H1 (cell line): ENCODE measurements around the gene TMEM156. TPM values are rescaled to one million over a fixed set of nuclear protein-coding genes. Genes with fewer than 3 reads are reported as not detected.

ENCODE experiments used
- CTCF ChIA-PET: fragments of 300-600 bp; sonication (Branson Sonifier 250); formaldehyde crosslinking; loops from one replicate; lab custom pipeline; 2021; ENCODE audit not compliant: partially characterized antibody; lab: Charles Lee
- POLR2A ChIA-PET: fragments of 300-600 bp; sonication (Branson Sonifier 250); formaldehyde crosslinking; loops from one replicate; lab custom pipeline; 2021; ENCODE audit warnings: inconsistent platforms; ENCODE audit not compliant: partially characterized antibody; lab: Charles Lee
- DNase-seq, 2 experiments: peaks; one replicate each; pipeline versions ENCODE4 v3.0.0 to v3.0.0-alpha.2; 2010 to 2022; ENCODE audit warnings: low spot score in 2 of 2, low read depth in 1 of 2, mixed read lengths in 1 of 2
- FAIRE-seq: peaks from 2 replicates; lab custom pipeline; 2011; peaks lifted over from hg19 to GRCh38; lab: Jason Lieb, UNC
- H2AFZ ChIP-seq: 2 replicates; pipeline ENCODE4 v1.8.1; 2012; ENCODE audit warnings: low read length, inconsistent platforms
- H2AK5ac ChIP-seq: 2 replicates; pipeline ENCODE4 v1.6.1; 2013; ENCODE audit warnings: low read depth, low read length
- H2BK120ac ChIP-seq: replicated peaks from 2 replicates; pipeline ENCODE3; 2013; ENCODE audit warnings: low read depth, low read length, inconsistent platforms
- H2BK12ac ChIP-seq: 2 replicates; pipeline ENCODE4 v1.6.1; 2013; ENCODE audit warnings: low read depth, low read length
- H2BK15ac ChIP-seq: 2 replicates; pipeline ENCODE4 v1.6.1; 2013; ENCODE audit warnings: low read length
- H2BK20ac ChIP-seq: 2 replicates; pipeline ENCODE4 v1.6.1; 2013; ENCODE audit warnings: low read length
- H2BK5ac ChIP-seq: 2 replicates; pipeline ENCODE4 v1.6.1; 2013; ENCODE audit warnings: low read depth, low read length
- H3K14ac ChIP-seq: 2 replicates; pipeline ENCODE4 v1.6.1; 2013; ENCODE audit warnings: inconsistent platforms; ENCODE audit not compliant: insufficient read length
- H3K18ac ChIP-seq: 2 replicates; pipeline ENCODE4 v1.6.1; 2013; ENCODE audit warnings: low read length; ENCODE audit errors: extremely low read depth
- H3K23ac ChIP-seq: 2 replicates; pipeline ENCODE4 v1.6.1; 2013; ENCODE audit warnings: inconsistent platforms; ENCODE audit not compliant: insufficient read length
- H3K23me2 ChIP-seq: 2 replicates; pipeline ENCODE4 v1.6.1; 2013; ENCODE audit warnings: low read depth, low read length
- H3K27ac ChIP-seq: 2 replicates; pipeline ENCODE4 v1.6.1; 2011; ENCODE audit warnings: low read depth, low read length, inconsistent platforms
- H3K27me3 ChIP-seq, 4 experiments: replicated peaks in 1 of 4; 1 replicate in 1 of 4; 2 replicates in 3 of 4; pipeline versions ENCODE4 v1.6.1 to v1.8.1; 2011 to 2013; ENCODE audit warnings: low read length in 3 of 4, mild to moderate bottlenecking in 3 of 4, inconsistent platforms in 2 of 4, mixed read lengths in 2 of 4, moderate library complexity in 1 of 4; ENCODE audit not compliant: control insufficient read depth in 3 of 4, insufficient read depth in 3 of 4; ENCODE audit errors: extremely low read depth in 1 of 4
- H3K36me3 ChIP-seq, 4 experiments: 2 replicates each; pipeline versions ENCODE4 v1.6.1 to v1.8.1; 2011 to 2013; ENCODE audit warnings: mild to moderate bottlenecking in 4 of 4, low read length in 3 of 4, moderate library complexity in 2 of 4, control low read depth in 1 of 4, inconsistent platforms in 1 of 4; ENCODE audit not compliant: insufficient read depth in 4 of 4, control insufficient read depth in 2 of 4
- H3K4ac ChIP-seq: replicated peaks from 2 replicates; pipeline ENCODE3; 2013; ENCODE audit warnings: low read length, low read depth, mixed read lengths, inconsistent platforms; ENCODE audit not compliant: insufficient read length
- H3K4me1 ChIP-seq, 4 experiments: replicated peaks in 1 of 4; 1 replicate in 1 of 4; 2 replicates in 3 of 4; pipeline versions ENCODE4 v1.6.1 to v1.8.1; 2011 to 2013; ENCODE audit warnings: low read length in 3 of 4, inconsistent platforms in 2 of 4, mixed read lengths in 1 of 4; ENCODE audit not compliant: insufficient read depth in 4 of 4, control insufficient read depth in 3 of 4
- H3K4me2 ChIP-seq, 2 experiments: 2 replicates each; pipeline versions ENCODE4 v1.6.1 to v1.8.1; 2011 to 2013; ENCODE audit warnings: low read depth in 2 of 2, low read length in 2 of 2, control low read depth in 1 of 2, inconsistent platforms in 1 of 2, mild to moderate bottlenecking in 1 of 2; ENCODE audit not compliant: insufficient read depth in 1 of 2
- H3K4me3 ChIP-seq, 4 experiments: fragments of 200-600, 300-600 bp in 1 of 4; sonication (generic), shearing (Covaris generic), sonication (Bioruptor Twin) in 1 of 4; 2 replicates each; pipeline versions ENCODE4 v1.5.1 to v1.8.1; 2011 to 2016; ENCODE audit warnings: low read length in 4 of 4, low read depth in 3 of 4, control low read depth in 2 of 4, inconsistent platforms in 2 of 4, mild to moderate bottlenecking in 2 of 4, mixed read lengths in 1 of 4, moderate library complexity in 1 of 4; ENCODE audit not compliant: insufficient read depth in 2 of 4; ENCODE audit errors: extremely low read depth in 1 of 4
- H3K56ac ChIP-seq: replicated peaks from 2 replicates; pipeline ENCODE3; 2013; ENCODE audit warnings: low read depth, mild to moderate bottlenecking, mixed read lengths, low read length, inconsistent platforms; ENCODE audit not compliant: insufficient read length
- H3K79me1 ChIP-seq: 2 replicates; pipeline ENCODE4 v1.6.1; 2013; ENCODE audit warnings: low read depth, low read length, control low read depth
- H3K79me2 ChIP-seq, 2 experiments: 2 replicates each; pipeline versions ENCODE4 v1.6.1 to v1.8.1; 2012 to 2013; ENCODE audit warnings: low read length in 2 of 2, mild to moderate bottlenecking in 2 of 2, inconsistent platforms in 1 of 2; ENCODE audit not compliant: insufficient read depth in 2 of 2, control insufficient read depth in 1 of 2
- H3K9ac ChIP-seq, 4 experiments: replicated peaks in 1 of 4; 1 replicate in 1 of 4; 2 replicates in 3 of 4; pipeline versions ENCODE4 v1.6.1 to v1.8.1; 2011 to 2013; ENCODE audit warnings: low read depth in 3 of 4, low read length in 3 of 4, control low read depth in 2 of 4, mild to moderate bottlenecking in 2 of 4, moderate library complexity in 2 of 4, inconsistent platforms in 1 of 4; ENCODE audit errors: extremely low read depth in 1 of 4
- H3K9me3 ChIP-seq, 2 experiments: 2 replicates each; pipeline versions ENCODE4 v1.6.1 to v1.8.1; 2012 to 2013; ENCODE audit warnings: mild to moderate bottlenecking in 2 of 2, moderate library complexity in 2 of 2, control low read depth in 1 of 2, inconsistent platforms in 1 of 2, low read depth in 1 of 2, low read length in 1 of 2, mixed read lengths in 1 of 2; ENCODE audit not compliant: insufficient read depth in 2 of 2
- H4K20me1 ChIP-seq, 2 experiments: replicated peaks in 1 of 2; 2 replicates each; pipeline versions ENCODE3 to v1.8.1; 2011 to 2013; ENCODE audit warnings: inconsistent platforms in 2 of 2, low read length in 2 of 2, mild to moderate bottlenecking in 1 of 2; ENCODE audit not compliant: insufficient read depth in 2 of 2, control insufficient read depth in 1 of 2
- H4K5ac ChIP-seq: 2 replicates; pipeline ENCODE4 v1.6.1; 2013; ENCODE audit warnings: low read length, low read depth, mixed read lengths, inconsistent platforms; ENCODE audit not compliant: insufficient read length
- H4K8ac ChIP-seq: 2 replicates; pipeline ENCODE4 v1.8.0; 2013; ENCODE audit warnings: mild to moderate bottlenecking, moderate library complexity, low read length, inconsistent platforms; ENCODE audit not compliant: insufficient read depth; ENCODE audit errors: extremely low read depth
- H4K91ac ChIP-seq: replicated peaks from 2 replicates; pipeline ENCODE3; 2013; ENCODE audit warnings: low read length, mixed read lengths, inconsistent platforms; ENCODE audit not compliant: insufficient read length
- ASH2L ChIP-seq: fragments of 200-600, 300-600 bp; sonication (generic); IDR thresholded peaks from one replicate; pipeline ENCODE4 v1.7.1; 2017; ENCODE audit warnings: low read length
- ATF2 ChIP-seq: IDR thresholded peaks from 2 replicates; pipeline ENCODE4 v1.6.1; 2012; ENCODE audit warnings: low read length, inconsistent platforms
- BCL11A ChIP-seq, 2 experiments: IDR thresholded peaks; one replicate each; pipeline ENCODE4 v1.6.1; 2011; ENCODE audit warnings: low read depth in 2 of 2, low read length in 2 of 2, mild to moderate bottlenecking in 2 of 2
- GABPA ChIP-seq: IDR thresholded peaks from 2 replicates; pipeline ENCODE4 v1.6.1; 2011; ENCODE audit warnings: mild to moderate bottlenecking, low read length, moderate library complexity, borderline replicate concordance; ENCODE audit not compliant: insufficient read depth
- HDAC2 ChIP-seq, 2 experiments: fragments of 300-600 bp in 1 of 2; sonication (generic) in 1 of 2; IDR thresholded peaks; 2 replicates each; pipeline ENCODE4 v1.6.1; 2011 to 2012; ENCODE audit warnings: low read depth in 2 of 2, low read length in 2 of 2, mild to moderate bottlenecking in 2 of 2, moderate library complexity in 2 of 2, borderline replicate concordance in 1 of 2, inconsistent platforms in 1 of 2
- JUN ChIP-seq: IDR thresholded peaks from 2 replicates; pipeline ENCODE4 v1.6.1; 2011; ENCODE audit warnings: low read depth, mild to moderate bottlenecking, improper control_type of control experiment, low read length
- NANOG ChIP-seq: IDR thresholded peaks from 2 replicates; pipeline ENCODE4 v1.6.1; 2011; ENCODE audit warnings: low read length, low read depth, mild to moderate bottlenecking, inconsistent platforms; ENCODE audit not compliant: insufficient read depth, poor library complexity, severe bottlenecking
- POLR2AphosphoS5 ChIP-seq: IDR thresholded peaks from 2 replicates; pipeline ENCODE4 v1.6.1; 2011; ENCODE audit warnings: low read depth, low read length
- SIRT6 ChIP-seq: IDR thresholded peaks from one replicate; pipeline ENCODE4 v1.7.1; 2012; ENCODE audit warnings: low read length, inconsistent platforms
- TAF1 ChIP-seq: IDR thresholded peaks from 2 replicates; pipeline ENCODE4 v1.6.1; 2011; ENCODE audit warnings: mild to moderate bottlenecking, low read depth, low read length
- TEAD4 ChIP-seq: IDR thresholded peaks from 2 replicates; pipeline ENCODE4 v1.6.1; 2012; ENCODE audit warnings: low read depth, low read length, inconsistent platforms, mixed read lengths
- USF2 ChIP-seq: IDR thresholded peaks from 2 replicates; pipeline ENCODE4 v1.6.1; 2011; ENCODE audit warnings: low read length, improper control_type of control experiment
- whole genome bisulfite sequencing, 2 experiments: shearing (Covaris generic) in 1 of 2; methylation state at CpG; one replicate each; pipeline versions ENCODE4 v1.1.6 to v1.1.7; 2013 to 2015; ENCODE audit warnings: low lambda C conversion rate in 2 of 2, mixed read lengths in 2 of 2, inconsistent platforms in 1 of 2, low coverage in 1 of 2, missing lambda C conversion rate in 1 of 2; ENCODE audit not compliant: insufficient replicate concordance in 2 of 2, insufficient coverage in 1 of 2, insufficient read length in 1 of 2; ENCODE audit errors: extremely low coverage in 1 of 2, missing lambda C conversion rate in 1 of 2; 5-methylcytosine and 5-hydroxymethylcytosine counted together
- polyA plus RNA-seq, 7 experiments: library from polyadenylated mRNA; depleted of rRNA in 3 of 7; stranded (reverse) in 5 of 7; unstranded in 2 of 7; fragments of >200 nt in 5 of 7; fragments of 200-250 nt in 2 of 7; gene quantifications; 1 replicate in 5 of 7; 2 replicates in 1 of 7; 4 replicates in 1 of 7; pipeline versions ENCODE4 v1.2.1 to v1.2.3, GENCODE V29; 2011 to 2013; ENCODE audit warnings: missing spikeins in 2 of 7, mixed read lengths in 2 of 7
- total RNA-seq: library from RNA; stranded (reverse); fragmentation: NEBNext Ultra II Directional; extraction: Animal tissue kit (Norgen Biotek cat#: 25700); gene quantifications from 2 replicates; pipeline ENCODE4 v1.2.1, GENCODE V29; 2021

The TMEM156 gene
- total and polyA plus RNA-seq, 2 of the 8 experiments (the other 6 are each of a cell fraction or from before 2014, with no cell fraction given): not detected

GRCh38 chr4:38950159-38950558 lies 82.0 kb downstream of the TMEM156 start:
- H2AFZ ChIP-seq: 0 out of 2 replicates have a peak overlapping the region, but pooled peaks have one; percentile 0
- no peak overlapping the region for H3K4me3 ChIP-seq
- H2BK15ac ChIP-seq: no peak overlapping the region
- DNase-seq: no peak
- no peak for FAIRE-seq
- no peaks in the 10 kb centered on the region for H3K79me2 ChIP-seq
- no peaks in the 10 kb centered on the region for H3K27me3 ChIP-seq
- no peaks in the 10 kb centered on the region for H3K79me1 ChIP-seq
- H2BK5ac ChIP-seq: no peak overlapping the region
- H3K23me2 ChIP-seq: no peaks in the 10 kb centered on the region
- no peaks in the 10 kb centered on the region for H4K20me1 ChIP-seq
- H2BK20ac ChIP-seq: no peak overlapping the region
- no peak overlapping the region for H3K23ac ChIP-seq
- no peak overlapping the region for H3K4ac ChIP-seq
- no peak overlapping the region for H4K8ac ChIP-seq
- CTCF ChIA-PET: interaction anchor here (0.7 to 1.2 kb wide), 3 partner anchors 49 to 185 kb away, joined by 3 to 4 read pairs (median 3); no protein-coding TSS in a partner anchor
- H3K56ac ChIP-seq: no peak overlapping the region
- no peak overlapping the region for H3K14ac ChIP-seq
- H4K5ac ChIP-seq: no peak overlapping the region
- H2BK12ac ChIP-seq: no peak overlapping the region
- no peak overlapping the region for H4K91ac ChIP-seq
- 88% methylated on average over 2 of the region's 2 CpGs; no CpG with 5 or more reads in 1 of the 2 experiments for WGBS, 2 experiments
- H3K4me1 ChIP-seq: no peaks in the 10 kb centered on the region
- POLR2A ChIA-PET: no interaction called here
- no peak overlapping the region for H3K18ac ChIP-seq
- H3K9ac ChIP-seq: no peak overlapping the region
- no peaks in the 10 kb centered on the region for H3K36me3 ChIP-seq
- no peak overlapping the region for H2BK120ac ChIP-seq
- no peak overlapping the region for H3K27ac ChIP-seq
- no peak overlapping the region for H2AK5ac ChIP-seq
- H3K9me3 ChIP-seq: no peaks in the 10 kb centered on the region
- no peak overlapping the region for H3K4me2 ChIP-seq
- TF ChIP-seq NANOG (no peak), USF2 (no peak), SIRT6 (no peak), GABPA (no peak), HDAC2 (IDR thresholded peaks at IDR 0.05; ENCODE audit: borderline replicate concordance in 1 of 2, low read depth in 2 of 2, low read length in 2 of 2) (no peak), POLR2AphosphoS5 (no peak), BCL11A (IDR thresholded peaks at IDR 0.05; ENCODE audit: low read depth in 2 of 2, low read length in 2 of 2) (no peak), JUN (no peak), TAF1 (no peak), TEAD4 (no peak), ASH2L (no peak), ATF2 (no peak)
